Osteocyte (in vitro differentiated cells): ENCODE results near the gene CLDN11. TPM values are rescaled to one million over a fixed set of nuclear protein-coding genes. Genes with fewer than 3 reads are reported as not detected.

Experiments
- DNase-seq: peaks from one replicate; pipeline ENCODE4 v3.0.0; 2021; ENCODE audit warnings: mixed read lengths; ENCODE audit not compliant: unreplicated experiment; ENCODE audit errors: extremely low spot score
- H3K27ac Mint-ChIP-seq: one replicate; pipeline ENCODE4 v1.8.0; 2021; ENCODE audit warnings: mild to moderate bottlenecking, mixed read lengths; ENCODE audit not compliant: unreplicated experiment
- H3K27me3 Mint-ChIP-seq: one replicate; pipeline ENCODE4 v1.8.0; 2021; ENCODE audit warnings: mixed read lengths; ENCODE audit not compliant: unreplicated experiment
- H3K36me3 Mint-ChIP-seq: one replicate; pipeline ENCODE4 v1.8.0; 2021; ENCODE audit warnings: mixed read lengths; ENCODE audit not compliant: unreplicated experiment
- H3K4me1 Mint-ChIP-seq: one replicate; pipeline ENCODE4 v1.8.0; 2021; ENCODE audit warnings: mixed read lengths; ENCODE audit not compliant: unreplicated experiment
- H3K4me3 Mint-ChIP-seq: one replicate; pipeline ENCODE4 v1.8.0; 2021; ENCODE audit warnings: mild to moderate bottlenecking, moderate library complexity, mixed read lengths; ENCODE audit not compliant: unreplicated experiment
- H3K9me3 Mint-ChIP-seq: one replicate; pipeline ENCODE4 v1.8.0; 2021; ENCODE audit warnings: mixed read lengths; ENCODE audit not compliant: unreplicated experiment
- CTCF ChIP-seq: fragments of 200-600 bp; sonication (generic); IDR thresholded peaks from 2 replicates; pipeline ENCODE4 v1.5.0; 2021; ENCODE audit warnings: antibody characterized with exemption, mild to moderate bottlenecking, moderate library complexity
- total RNA-seq: library from RNA; stranded (reverse); gene quantifications from 2 replicates; pipeline ENCODE4 v1.2.1, GENCODE V29; 2021

Gene CLDN11
- total RNA-seq, 1 donor from 2014 or later, result 13.8 TPM

GRCh38 chr3:170473358-170473757, 54.7 kb downstream of the CLDN11 start:
- Mint-ChIP-seq H3K4me3 (no peak overlapping the region), H3K9me3 (no peaks in the 10 kb centered on the region), H3K4me1 (peaks cover 51% of the 10 kb centered on the region), H3K27ac (no peak overlapping the region), H3K36me3 (no peaks in the 10 kb centered on the region), H3K27me3 (no peaks in the 10 kb centered on the region)
- no peak for DNase-seq
- TF ChIP-seq CTCF, result no peak

- no peak for DNase-seq
- H3K9me3 Mint-ChIP-seq, result no peaks in the 10 kb centered on the region
- H3K27me3 Mint-ChIP-seq, result no peaks in the 10 kb centered on the region
- no peak for TF ChIP-seq CTCF
- H3K27ac Mint-ChIP-seq, result no peak overlapping the region
- no peaks in the 10 kb centered on the region for H3K36me3 Mint-ChIP-seq
- no peak overlapping the region for H3K4me3 Mint-ChIP-seq
- peaks cover 40% of the 10 kb centered on the region for H3K4me1 Mint-ChIP-seq
These were observed 56.5 kb downstream of the CLDN11 start for GRCh38 chr3:170475092-170475685.

- TF ChIP-seq CTCF, result no peak
- DNase-seq, result no peak
- Mint-ChIP-seq H3K4me1 (peaks cover 33% of the 10 kb centered on the region), H3K4me3 (no peak overlapping the region), H3K27ac (no peak overlapping the region), H3K9me3 (no peaks in the 10 kb centered on the region), H3K36me3 (no peaks in the 10 kb centered on the region), H3K27me3 (no peaks in the 10 kb centered on the region)
These were observed 57.6 kb downstream of the CLDN11 start for GRCh38 chr3:170476291-170476690.

- H3K36me3 Mint-ChIP-seq, result no peaks in the 10 kb centered on the region
- DNase-seq, result no peak
- H3K9me3 Mint-ChIP-seq, result no peaks in the 10 kb centered on the region
- H3K4me3 Mint-ChIP-seq, result no peak overlapping the region
- no peak for TF ChIP-seq CTCF
- peaks cover 33% of the 10 kb centered on the region for H3K4me1 Mint-ChIP-seq
- H3K27ac Mint-ChIP-seq, result no peak overlapping the region
- H3K27me3 Mint-ChIP-seq, result no peaks in the 10 kb centered on the region
These were observed 58.7 kb downstream of the CLDN11 start for GRCh38 chr3:170477395-170477794.

- no peak for TF ChIP-seq CTCF
These were observed 61.4 kb downstream of the CLDN11 start for GRCh38 chr3:170480111-170480510.

More at GRCh38 chr3:170480111-170480510, 61.4 kb downstream of the CLDN11 start:
- H3K9me3 Mint-ChIP-seq, result no peaks in the 10 kb centered on the region
- no peak overlapping the region for H3K4me3 Mint-ChIP-seq
- no peaks in the 10 kb centered on the region for H3K36me3 Mint-ChIP-seq
- peaks cover 21% of the 10 kb centered on the region for H3K4me1 Mint-ChIP-seq
- no peak for DNase-seq
- H3K27ac Mint-ChIP-seq, result no peak overlapping the region
- no peaks in the 10 kb centered on the region for H3K27me3 Mint-ChIP-seq
